KMS-11 (cell line): ENCODE data around the gene MRPS18B.

Experiments
- H2AFZ ChIP-seq: fragments of 200-600 bp; sonication (generic); 2 replicates; pipeline ENCODE4 v1.6.1; 2016; ENCODE audit warnings: antibody characterized with exemption, mixed run types, low read depth
- H3K27ac ChIP-seq: fragments of 200-600 bp; sonication (generic); 2 replicates; pipeline ENCODE4 v1.6.1; 2016; ENCODE audit warnings: mild to moderate bottlenecking, mixed run types
- H3K27me3 ChIP-seq: fragments of 200-600 bp; sonication (generic); 2 replicates; pipeline ENCODE4 v1.6.1; 2017; ENCODE audit warnings: mild to moderate bottlenecking, low read depth, mixed run types, moderate library complexity; ENCODE audit not compliant: insufficient read depth
- H3K36me3 ChIP-seq: fragments of 200-600 bp; sonication (generic); 2 replicates; pipeline ENCODE4 v1.6.1; 2017; ENCODE audit warnings: mild to moderate bottlenecking, mixed run types; ENCODE audit not compliant: insufficient read depth
- H3K4me1 ChIP-seq: fragments of 200-600 bp; sonication (generic); 2 replicates; pipeline ENCODE4 v1.6.1; 2016; ENCODE audit warnings: mild to moderate bottlenecking, low read depth, mixed run types; ENCODE audit not compliant: poor library complexity, severe bottlenecking
- H3K4me2 ChIP-seq: fragments of 200-600 bp; sonication (generic); 2 replicates; pipeline ENCODE4 v1.7.0; 2016; ENCODE audit warnings: mild to moderate bottlenecking, mixed run types
- H3K4me3 ChIP-seq: fragments of 200-600 bp; sonication (generic); IDR thresholded peaks from 2 replicates; pipeline ENCODE4 v1.6.1; 2017; ENCODE audit warnings: low read depth, low read length, mixed read lengths; ENCODE audit not compliant: insufficient read depth
- H3K79me2 ChIP-seq: fragments of 200-600 bp; sonication (generic); 2 replicates; pipeline ENCODE4 v1.6.1; 2016; ENCODE audit warnings: low read depth, mixed run types; ENCODE audit not compliant: insufficient read depth
- H3K9ac ChIP-seq: fragments of 200-600 bp; sonication (generic); 2 replicates; pipeline ENCODE4 v1.6.1; 2016; ENCODE audit warnings: mild to moderate bottlenecking, mixed run types
- H4K20me1 ChIP-seq: fragments of 200-600 bp; sonication (generic); 2 replicates; pipeline ENCODE4 v1.6.1; 2016; ENCODE audit warnings: mild to moderate bottlenecking, mixed run types; ENCODE audit not compliant: insufficient read depth
- CTCF ChIP-seq: fragments of 200-600 bp; sonication (generic); conservative IDR thresholded peaks from 2 replicates; pipeline ENCODE4 v1.6.1; 2017; ENCODE audit warnings: low read depth, mild to moderate bottlenecking, antibody characterized with exemption, low read length, moderate library complexity, mixed read lengths

MRPS18B gene

GRCh38 chr6:30617565-30618269 is at the start of gene MRPS18B:
Gene MRPS18B, plus strand, starts transcription at chr6:30617840. Its CDS starts 26 bp downstream, at chr6:30617866.
- Histone ChIP-seq H3K9ac (peak within 1 kb of the TSS; percentile 98), H4K20me1 (no peaks in the 10 kb centered on the region), H3K4me3 (no peak within 1 kb of the TSS), H3K36me3 (peaks cover 10% of the 10 kb centered on the region; the same call in 1 of the 2 replicates), H3K4me1 (peaks cover 28% of the 10 kb centered on the region), H3K27ac (peak within 1 kb of the TSS; percentile 95), H2AFZ (peak within 1 kb of the TSS; percentile 28), H3K4me2 (peak within 1 kb of the TSS; percentile 87), H3K79me2 (peaks cover 58% of the 10 kb centered on the region), H3K27me3 (no peaks in the 10 kb centered on the region)
- no peak for TF ChIP-seq CTCF

- no peak overlapping the region for H3K9ac ChIP-seq
- H3K4me3 ChIP-seq: no peak overlapping the region
- H3K27me3 ChIP-seq: no peaks in the 10 kb centered on the region; the same call in 1 of the 2 replicates
- peaks cover 18% of the 10 kb centered on the region for H3K79me2 ChIP-seq
- 0 out of 2 replicates have a peak, but pooled peaks cover 1% of the 10 kb centered on the region for H4K20me1 ChIP-seq
- H3K27ac ChIP-seq: no peak overlapping the region
- peaks cover 21% of the 10 kb centered on the region for H3K4me1 ChIP-seq
- TF ChIP-seq CTCF: no peak
- no peak overlapping the region for H3K4me2 ChIP-seq
- H2AFZ ChIP-seq: no peak overlapping the region
- no peaks in the 10 kb centered on the region for H3K36me3 ChIP-seq
Observed at GRCh38 chr6:30568245-30568644, 49.4 kb upstream of the MRPS18B start.

GRCh38 chr6:30570263-30570662 is 47.4 kb upstream of the MRPS18B start:
- Histone ChIP-seq H3K27me3 (no peaks in the 10 kb centered on the region; the same call in 1 of the 2 replicates), H3K9ac (peak overlapping the region; percentile 75; the same call in 1 of the 2 replicates), H3K4me1 (peaks cover 31% of the 10 kb centered on the region), H3K36me3 (no peaks in the 10 kb centered on the region), H3K4me2 (peak overlapping the region; percentile 83), H3K79me2 (peaks cover 37% of the 10 kb centered on the region), H4K20me1 (0 out of 2 replicates have a peak, but pooled peaks cover 7% of the 10 kb centered on the region), H3K4me3 (no peak overlapping the region), H2AFZ (peak overlapping the region; percentile 89; the same call in 1 of the 2 replicates), H3K27ac (no peak overlapping the region)
- no peak for TF ChIP-seq CTCF

GRCh38 chr6:30570740-30571074 is 46.9 kb upstream of the MRPS18B start:
- 0 out of 2 replicates have a peak, but pooled peaks cover 11% of the 10 kb centered on the region for H4K20me1 ChIP-seq
- peak overlapping the region; percentile 89 for H2AFZ ChIP-seq
- peak overlapping the region; percentile 42 for H3K4me3 ChIP-seq
- peaks cover 31% of the 10 kb centered on the region for H3K4me1 ChIP-seq
- H3K4me2 ChIP-seq: peak overlapping the region; percentile 83
- TF ChIP-seq CTCF: no peak
- peaks cover 41% of the 10 kb centered on the region for H3K79me2 ChIP-seq
- no peaks in the 10 kb centered on the region; the same call in 1 of the 2 replicates for H3K27me3 ChIP-seq
- no peaks in the 10 kb centered on the region for H3K36me3 ChIP-seq
- H3K27ac ChIP-seq: no peak overlapping the region
- H3K9ac ChIP-seq: peak overlapping the region; percentile 75
